IPS DF 6.9 (cell line): ENCODE data around the gene SLC24A4.

Experiments used
- DNase-seq: peaks from one replicate; pipeline ENCODE4 v3.0.0-alpha.2; 2013; ENCODE audit warnings: low read depth, low spot score
- H3K27ac ChIP-seq: one replicate; pipeline ENCODE4 v1.5.1; 2013; ENCODE audit warnings: low read length, control low read depth
- H3K27me3 ChIP-seq: 2 replicates; pipeline ENCODE4 v1.6.1; 2013; ENCODE audit warnings: mild to moderate bottlenecking, low read length; ENCODE audit not compliant: control insufficient read depth, insufficient read depth
- H3K36me3 ChIP-seq: 2 replicates; pipeline ENCODE4 v1.6.1; 2013; ENCODE audit warnings: low read length; ENCODE audit not compliant: control insufficient read depth, insufficient read depth
- H3K4me1 ChIP-seq: 2 replicates; pipeline ENCODE4 v1.6.1; 2013; ENCODE audit warnings: low read length; ENCODE audit not compliant: control insufficient read depth, insufficient read depth
- H3K4me3 ChIP-seq: 2 replicates; pipeline ENCODE4 v1.5.1; 2013; ENCODE audit warnings: mild to moderate bottlenecking, low read length
- H3K9me3 ChIP-seq: 2 replicates; pipeline ENCODE4 v1.6.1; 2013; ENCODE audit warnings: low read length, inconsistent platforms; ENCODE audit not compliant: control insufficient read depth, insufficient read depth
- WGBS: extraction: QIAGEN DNeasy Blood & Tissue Kit; methylation state at CpG from one replicate; pipeline ENCODE4 v1.1.7; 2013; ENCODE audit warnings: mixed read lengths, missing lambda C conversion rate; ENCODE audit not compliant: insufficient read length, insufficient coverage; 5-methylcytosine and 5-hydroxymethylcytosine counted together

SLC24A4 gene

GRCh38 chr14:92362781-92363235 lies 39.8 kb downstream of the SLC24A4 start:
- no peak for DNase-seq
- H3K27me3 ChIP-seq = no peaks in the 10 kb centered on the region
- no CpG with 5 or more reads among the region's 14 CpGs for whole genome bisulfite sequencing
- H3K27ac ChIP-seq = no peak overlapping the region
- H3K9me3 ChIP-seq = no peaks in the 10 kb centered on the region
- no peaks in the 10 kb centered on the region for H3K36me3 ChIP-seq
- H3K4me1 ChIP-seq = no peaks in the 10 kb centered on the region
- H3K4me3 ChIP-seq = no peak overlapping the region

DNA sequence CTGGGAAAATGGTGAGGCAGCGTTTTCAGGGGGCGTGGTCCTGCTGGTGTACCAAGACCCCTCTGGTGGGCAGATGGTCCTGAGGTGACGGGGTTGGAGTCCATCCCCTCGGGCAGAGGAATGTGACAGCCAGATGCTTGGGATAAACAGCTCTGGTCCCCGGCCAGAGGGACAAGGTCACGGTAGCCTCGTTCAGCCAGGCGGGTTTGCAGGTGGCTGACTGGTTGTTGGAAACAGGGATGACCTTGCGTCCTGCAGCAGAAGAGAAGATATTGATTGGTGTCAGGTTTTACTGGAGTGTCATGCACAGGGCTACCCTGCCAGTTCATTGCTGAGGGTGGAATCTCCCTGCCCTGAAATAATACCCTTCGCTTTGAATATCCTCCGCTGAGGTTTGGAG lies 43.3 kb downstream of the SLC24A4 start:
- H3K9me3 ChIP-seq = no peaks in the 10 kb centered on the region
- no peaks in the 10 kb centered on the region for H3K27me3 ChIP-seq
- DNase-seq = no peak
- H3K4me3 ChIP-seq = no peak overlapping the region
- H3K4me1 ChIP-seq = no peaks in the 10 kb centered on the region
- no peaks in the 10 kb centered on the region for H3K36me3 ChIP-seq
- no CpG with 5 or more reads among the region's 11 CpGs for WGBS
- no peak overlapping the region for H3K27ac ChIP-seq

DNA sequence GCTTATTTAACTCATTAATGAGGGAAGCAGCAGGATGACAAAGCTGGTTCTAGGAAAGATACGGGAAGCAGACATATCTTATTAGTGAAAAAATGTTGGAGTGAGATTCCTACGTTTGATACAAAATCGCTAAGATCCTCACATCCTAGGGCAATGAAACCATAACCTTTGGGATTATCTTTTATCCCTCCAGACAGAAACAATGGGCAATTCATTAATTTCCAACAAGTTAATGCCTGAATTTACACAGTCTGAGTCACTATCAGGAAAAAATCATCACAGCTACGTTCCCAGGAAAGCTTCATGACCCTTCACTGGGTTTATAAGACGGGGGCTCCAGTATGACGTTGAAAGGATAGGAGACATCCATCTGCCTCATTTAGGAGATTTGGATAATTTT lies 45.0 kb downstream of the SLC24A4 start:
- no peak for DNase-seq
- Histone ChIP-seq H3K27ac (no peak overlapping the region), H3K4me3 (no peak overlapping the region), H3K4me1 (no peaks in the 10 kb centered on the region; the same call in 1 of the 2 replicates), H3K36me3 (no peaks in the 10 kb centered on the region), H3K9me3 (no peaks in the 10 kb centered on the region; the same call in 1 of the 2 replicates), H3K27me3 (no peaks in the 10 kb centered on the region)
- no CpG with 5 or more reads among the region's 6 CpGs for WGBS

- H3K4me1 ChIP-seq = no peaks in the 10 kb centered on the region; the same call in 1 of the 2 replicates
- WGBS = no CpG with 5 or more reads among the region's 3 CpGs
- DNase-seq = no peak
These were observed 46.1 kb downstream of the SLC24A4 start for GRCh38 chr14:92369097-92369496.

DNA sequence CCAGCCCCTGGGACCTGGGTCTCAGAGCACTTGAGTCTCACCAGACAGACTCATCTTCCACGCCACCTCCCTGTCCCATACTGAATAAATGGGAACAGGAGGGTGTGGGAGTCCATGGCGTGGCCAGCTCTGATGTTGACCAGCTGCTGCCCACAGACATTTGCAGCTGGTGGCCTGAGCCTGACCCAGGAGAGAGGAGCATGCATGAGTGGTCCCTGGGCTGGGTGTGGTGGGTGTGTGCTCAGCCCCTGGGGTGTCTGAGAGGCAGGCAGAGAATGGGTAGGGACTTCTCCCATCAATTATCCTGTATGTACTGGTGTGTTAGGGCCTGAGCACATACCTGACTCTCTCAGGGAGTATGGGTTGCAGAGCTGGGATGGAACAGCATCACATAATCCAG lies 49.3 kb downstream of the SLC24A4 start:
- DNase-seq = no peak
- H3K9me3 ChIP-seq = no peaks in the 10 kb centered on the region; the same call in 1 of the 2 replicates
- H3K27ac ChIP-seq = no peak overlapping the region
- H3K36me3 ChIP-seq = no peaks in the 10 kb centered on the region
- H3K4me3 ChIP-seq = no peak overlapping the region
- H3K27me3 ChIP-seq = no peaks in the 10 kb centered on the region
- H3K4me1 ChIP-seq = no peaks in the 10 kb centered on the region; the same call in 1 of the 2 replicates
- no CpG with 5 or more reads among the region's 2 CpGs for WGBS

More at GRCh38 chr14:92369097-92369496, 46.1 kb downstream of the SLC24A4 start:
- H3K36me3 ChIP-seq = no peaks in the 10 kb centered on the region
- no peak overlapping the region for H3K4me3 ChIP-seq
- no peak overlapping the region for H3K27ac ChIP-seq
- H3K27me3 ChIP-seq = no peaks in the 10 kb centered on the region
- H3K9me3 ChIP-seq = no peaks in the 10 kb centered on the region; the same call in 1 of the 2 replicates

- DNase-seq = no peak
- no CpG with 5 or more reads among the region's 7 CpGs for WGBS
- Histone ChIP-seq H3K27me3 (no peaks in the 10 kb centered on the region), H3K36me3 (no peaks in the 10 kb centered on the region), H3K4me1 (no peaks in the 10 kb centered on the region; the same call in 1 of the 2 replicates), H3K9me3 (no peaks in the 10 kb centered on the region; the same call in 1 of the 2 replicates), H3K27ac (no peak overlapping the region), H3K4me3 (no peak overlapping the region)
These were observed 50.4 kb downstream of the SLC24A4 start for GRCh38 chr14:92373336-92373735.

- no CpG with 5 or more reads among the region's 10 CpGs for WGBS
- Histone ChIP-seq H3K27ac (no peak overlapping the region), H3K36me3 (no peaks in the 10 kb centered on the region; the same call in 1 of the 2 replicates), H3K27me3 (no peaks in the 10 kb centered on the region), H3K4me3 (no peak overlapping the region), H3K4me1 (no peaks in the 10 kb centered on the region; the same call in 1 of the 2 replicates), H3K9me3 (no peaks in the 10 kb centered on the region)
- no peak for DNase-seq
These were observed 57.2 kb downstream of the SLC24A4 start for GRCh38 chr14:92380131-92380530.

- Histone ChIP-seq H3K4me1 (no peaks in the 10 kb centered on the region; the same call in 1 of the 2 replicates), H3K27ac (no peak overlapping the region), H3K27me3 (no peaks in the 10 kb centered on the region), H3K36me3 (no peaks in the 10 kb centered on the region; the same call in 1 of the 2 replicates), H3K4me3 (no peak overlapping the region), H3K9me3 (no peaks in the 10 kb centered on the region)
- DNase-seq = no peak
- WGBS = no CpG with 5 or more reads among the region's 9 CpGs
These were observed 57.6 kb downstream of the SLC24A4 start for GRCh38 chr14:92380582-92380981.

DNA sequence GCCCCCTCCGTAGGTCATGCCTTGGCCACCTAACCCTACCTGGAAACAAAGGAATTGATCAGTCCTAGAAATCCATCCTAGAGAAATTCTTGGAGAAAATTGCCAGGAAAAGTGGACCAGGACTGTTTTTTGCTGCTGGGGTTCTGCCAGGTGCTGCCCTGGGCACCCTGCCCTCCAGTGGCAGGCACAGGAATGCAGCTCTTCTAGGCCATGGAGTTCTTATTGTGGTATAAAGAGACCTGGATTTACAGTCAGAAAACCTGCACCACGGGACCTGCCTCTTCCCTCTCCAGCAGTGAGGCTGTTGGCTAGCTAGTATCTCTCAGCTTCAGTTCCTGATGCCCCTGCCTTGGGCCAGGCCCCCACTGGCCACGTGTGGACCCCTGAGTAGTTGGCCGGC lies 59.7 kb downstream of the SLC24A4 start:
- peaks cover 4% of the 10 kb centered on the region; the same call in 1 of the 2 replicates for H3K4me1 ChIP-seq
- no peaks in the 10 kb centered on the region; the same call in 1 of the 2 replicates for H3K36me3 ChIP-seq
- DNase-seq = no peak
- H3K4me3 ChIP-seq = no peak overlapping the region
- WGBS = no CpG with 5 or more reads among the region's 4 CpGs
- no peaks in the 10 kb centered on the region for H3K27me3 ChIP-seq
- no peaks in the 10 kb centered on the region for H3K9me3 ChIP-seq
- no peak overlapping the region for H3K27ac ChIP-seq

GRCh38 chr14:92383805-92384204 lies 60.8 kb downstream of the SLC24A4 start:
- peaks cover 4% of the 10 kb centered on the region; the same call in 1 of the 2 replicates for H3K4me1 ChIP-seq
- H3K36me3 ChIP-seq = no peaks in the 10 kb centered on the region; the same call in 1 of the 2 replicates
- no peak for DNase-seq
- no CpG with 5 or more reads among the region's 12 CpGs for whole genome bisulfite sequencing
- H3K27ac ChIP-seq = no peak overlapping the region
- H3K4me3 ChIP-seq = no peak overlapping the region
- H3K27me3 ChIP-seq = no peaks in the 10 kb centered on the region
- no peaks in the 10 kb centered on the region for H3K9me3 ChIP-seq
